ENCODE measurements around the gene LBX1.

LBX1 gene

DNA sequence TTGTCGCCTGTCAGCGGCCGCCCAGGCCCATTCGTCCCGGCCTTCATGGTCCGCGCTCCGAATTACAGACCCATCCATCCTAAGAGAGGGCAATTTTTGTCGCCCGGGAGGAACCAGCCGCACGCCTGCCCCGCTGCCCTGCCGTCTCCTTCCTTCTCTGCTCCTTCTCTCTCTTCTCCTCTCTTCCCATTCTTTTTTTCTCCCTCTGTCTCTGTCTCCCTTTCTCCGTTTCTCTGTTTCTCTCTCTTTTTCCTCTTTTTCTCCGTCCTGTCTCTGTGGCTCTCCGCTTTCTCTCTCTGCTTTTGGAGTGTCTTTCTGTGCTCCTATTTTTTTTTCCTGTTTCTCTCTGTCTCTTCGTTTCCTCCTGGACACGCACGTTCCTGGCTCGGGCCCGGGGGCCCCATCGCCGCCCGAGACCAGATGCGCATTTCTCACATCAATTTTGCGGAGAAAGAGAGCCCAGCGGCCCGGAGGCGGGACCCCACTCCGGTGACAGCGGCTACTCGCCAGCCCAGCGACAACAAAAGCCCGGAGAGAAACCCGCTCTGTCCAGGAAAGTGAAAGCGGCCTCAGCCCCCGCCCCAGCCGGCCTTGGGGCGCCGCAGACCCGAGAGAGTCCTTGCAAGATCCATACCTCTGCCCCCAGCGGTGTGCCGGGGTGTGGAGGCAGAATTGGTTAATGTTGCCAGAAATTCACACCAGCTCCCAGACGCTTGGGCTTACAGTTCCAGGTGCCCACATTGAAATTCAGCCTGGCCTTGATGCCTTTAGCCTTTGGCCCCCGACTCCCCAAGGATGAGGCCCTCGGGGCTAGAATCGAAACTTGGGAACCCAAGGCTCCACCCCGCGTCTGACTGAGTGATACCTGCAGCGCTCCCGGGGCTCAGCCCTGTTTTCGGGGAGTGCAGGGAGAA, 4.1 kb downstream of the LBX1 start:
- no peak for DNase-seq

DNA sequence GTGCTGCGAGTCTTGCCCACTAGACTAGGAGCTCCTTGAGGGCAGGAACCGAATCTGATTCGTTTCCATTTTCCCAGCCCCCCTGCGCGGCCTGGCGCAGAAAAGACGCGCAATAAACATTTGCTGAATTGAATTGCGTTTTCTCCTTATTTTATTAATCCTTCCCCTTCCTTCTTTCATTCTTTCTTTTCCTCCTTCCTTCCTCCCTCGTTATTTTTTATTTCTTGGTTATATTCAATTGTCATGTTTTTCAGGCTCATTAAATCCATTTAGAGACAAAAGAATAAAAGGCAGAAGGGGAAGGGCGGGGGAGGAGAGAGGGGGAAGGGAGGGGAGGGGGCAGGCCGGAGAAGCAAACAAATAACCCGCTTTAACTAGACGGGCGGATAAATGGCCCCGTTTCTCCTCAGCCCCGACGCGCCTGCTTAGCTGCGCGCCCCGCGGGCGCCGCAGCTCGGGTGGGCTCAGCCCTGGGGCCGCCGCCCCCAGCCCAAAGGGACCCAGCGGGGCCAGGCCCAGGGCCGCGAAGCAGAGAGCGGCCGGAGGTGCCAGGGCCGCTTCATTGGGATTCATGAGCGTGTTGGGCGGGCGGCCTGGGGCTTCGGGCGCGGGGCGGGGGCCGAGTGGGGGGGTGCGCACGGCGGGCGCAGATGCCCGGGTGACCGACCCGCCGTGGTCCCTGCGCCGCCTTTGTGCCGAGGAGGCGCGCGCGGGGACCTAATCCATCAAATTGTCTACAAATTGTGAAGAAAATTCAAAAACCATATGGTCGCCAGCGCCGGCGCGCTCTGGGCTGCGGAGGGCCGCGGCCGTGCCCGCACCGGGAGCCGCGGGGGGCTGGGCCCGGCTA, 5.0 kb downstream of the LBX1 start:
- DNase-seq = no peak

DNA sequence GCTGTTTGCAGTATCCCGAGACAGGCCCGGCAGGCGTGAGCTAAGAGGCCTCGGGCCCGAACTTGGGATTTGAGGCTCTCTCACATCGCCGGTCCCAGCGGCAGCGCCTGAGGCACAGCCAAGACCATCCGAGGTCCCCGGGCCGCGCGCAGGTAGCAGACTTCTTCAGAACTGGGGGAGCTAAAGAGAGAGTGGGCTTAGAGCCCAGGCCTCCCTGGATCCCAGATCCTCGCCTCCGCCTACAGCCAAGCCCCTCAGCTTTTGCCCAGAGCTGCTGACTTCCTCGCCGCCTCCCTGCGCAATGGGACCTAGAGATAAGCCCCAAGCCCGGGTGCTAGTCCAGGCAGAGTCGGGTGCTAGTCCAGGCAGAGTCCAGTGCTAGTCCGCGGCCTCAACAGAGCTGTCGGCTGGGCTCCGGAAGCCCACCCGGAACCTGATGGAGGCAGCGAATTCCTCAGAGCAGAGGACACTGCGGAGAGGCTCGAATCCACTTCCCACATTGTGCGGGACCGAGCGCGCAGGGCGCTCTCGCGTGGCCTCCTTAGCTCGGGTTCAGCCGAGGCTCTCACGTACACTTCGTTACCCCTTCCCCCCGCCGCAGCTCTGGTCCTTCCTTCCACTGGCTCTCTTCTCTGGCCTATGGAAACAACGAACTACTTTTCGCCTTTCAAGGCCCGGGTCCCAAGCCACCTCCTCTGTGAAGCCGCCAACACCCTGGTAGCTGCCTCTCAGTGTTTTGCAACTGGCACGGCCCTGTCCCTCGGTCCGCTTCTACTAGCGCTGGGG, 5.8 kb downstream of the LBX1 start:
- no peak for DNase-seq

DNA sequence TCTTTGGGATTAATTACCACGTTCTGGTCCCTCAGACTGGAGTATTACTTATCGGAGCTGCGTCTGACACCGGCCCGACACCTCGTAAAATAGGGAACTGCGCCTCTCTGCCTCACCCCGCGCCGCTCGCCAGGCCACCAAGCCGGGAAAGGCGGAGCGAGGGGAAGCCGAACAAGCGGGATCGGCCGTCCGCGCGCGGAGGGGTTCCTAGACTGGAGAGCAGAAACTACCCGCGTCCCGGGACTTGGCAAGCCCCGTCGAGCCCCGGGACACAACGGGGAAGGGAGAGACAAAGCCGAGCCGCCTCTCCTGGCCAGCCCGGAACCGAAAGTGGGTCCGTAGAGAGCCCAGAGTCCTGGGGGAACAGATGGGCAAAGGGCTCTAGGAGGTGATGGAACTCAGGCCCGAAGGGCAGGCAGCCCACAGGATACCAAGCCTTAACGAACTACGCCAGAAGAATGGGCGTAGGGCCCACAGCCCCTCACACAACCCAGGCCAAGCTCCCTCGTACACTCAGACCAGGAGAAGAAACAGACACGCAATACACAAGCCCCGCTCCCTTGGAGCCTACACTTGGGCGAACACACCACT, 6.5 kb downstream of the LBX1 start:
- no peak for DNase-seq

DNA sequence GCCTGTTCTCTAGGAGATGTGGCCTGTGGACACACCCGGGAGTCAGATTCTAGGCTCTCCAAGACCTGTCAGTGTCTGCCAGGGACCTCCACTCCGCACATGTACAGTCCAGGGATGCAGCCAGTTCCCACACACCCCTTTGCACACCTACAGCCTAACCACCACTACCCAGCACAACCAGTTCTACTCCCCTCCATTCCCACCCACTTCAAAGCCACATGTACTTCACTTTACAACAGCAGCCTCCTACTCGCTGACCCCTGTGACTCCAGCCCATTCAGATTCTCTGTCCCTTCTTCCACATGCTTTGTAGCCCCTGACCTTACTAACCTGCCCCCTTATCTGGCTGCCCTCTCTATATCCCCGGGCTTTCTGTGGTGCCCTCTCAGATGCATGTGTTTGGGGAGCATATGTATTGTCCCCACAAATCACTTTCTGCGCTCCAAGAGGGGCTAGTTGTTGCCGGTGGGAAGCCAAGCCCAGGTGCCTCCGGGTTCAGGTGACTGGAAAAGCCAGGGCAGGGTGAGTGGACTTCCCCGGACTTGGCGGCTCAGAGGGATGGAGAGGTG, 7.2 kb downstream of the LBX1 start:
- DNase-seq = no peak

DNA sequence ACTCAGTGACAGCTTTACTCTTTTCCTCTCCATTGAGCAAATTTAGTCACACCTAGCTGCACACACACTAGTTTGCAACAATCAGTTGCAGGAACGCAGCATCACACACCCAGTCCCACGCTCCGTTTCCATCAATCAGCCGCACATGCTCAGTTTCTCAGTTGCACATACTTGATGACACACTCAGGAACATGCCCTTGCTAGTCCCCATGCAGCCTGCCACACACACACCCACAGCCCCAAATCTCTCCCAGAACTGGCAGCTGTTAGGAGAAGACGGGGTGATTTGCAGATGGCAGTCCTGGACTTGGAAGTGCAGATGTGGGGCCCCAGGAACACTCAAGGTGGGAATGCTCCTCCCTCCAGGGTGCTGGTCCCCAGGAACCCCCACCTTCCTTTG, 7.7 kb downstream of the LBX1 start:
- DNase-seq = no peak

DNA sequence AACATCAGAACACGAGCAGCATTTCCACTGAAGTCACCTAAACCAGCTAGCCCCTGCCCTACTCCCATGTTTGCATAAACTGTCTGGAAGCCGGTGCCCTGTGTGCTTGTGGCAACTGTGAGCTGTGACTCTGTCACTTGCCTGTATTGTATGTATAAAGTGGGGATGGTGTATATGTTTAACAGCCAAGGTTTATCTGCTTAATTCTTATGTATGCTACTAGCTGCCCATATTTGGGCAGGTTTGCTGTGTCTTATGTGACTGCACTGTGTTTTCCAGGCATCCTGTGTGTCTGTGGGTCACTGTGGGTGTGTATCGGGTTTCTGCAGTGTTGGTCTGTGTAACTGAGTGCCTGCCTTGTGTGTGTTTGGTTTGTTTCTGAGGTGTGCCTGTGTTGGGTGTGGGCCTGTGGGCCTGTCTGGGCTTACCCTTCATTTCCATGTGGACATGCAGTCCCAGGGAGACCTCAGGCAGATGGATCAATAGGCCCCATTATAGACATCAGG, 9.3 kb downstream of the LBX1 start:
- DNase-seq = no peak

DNA sequence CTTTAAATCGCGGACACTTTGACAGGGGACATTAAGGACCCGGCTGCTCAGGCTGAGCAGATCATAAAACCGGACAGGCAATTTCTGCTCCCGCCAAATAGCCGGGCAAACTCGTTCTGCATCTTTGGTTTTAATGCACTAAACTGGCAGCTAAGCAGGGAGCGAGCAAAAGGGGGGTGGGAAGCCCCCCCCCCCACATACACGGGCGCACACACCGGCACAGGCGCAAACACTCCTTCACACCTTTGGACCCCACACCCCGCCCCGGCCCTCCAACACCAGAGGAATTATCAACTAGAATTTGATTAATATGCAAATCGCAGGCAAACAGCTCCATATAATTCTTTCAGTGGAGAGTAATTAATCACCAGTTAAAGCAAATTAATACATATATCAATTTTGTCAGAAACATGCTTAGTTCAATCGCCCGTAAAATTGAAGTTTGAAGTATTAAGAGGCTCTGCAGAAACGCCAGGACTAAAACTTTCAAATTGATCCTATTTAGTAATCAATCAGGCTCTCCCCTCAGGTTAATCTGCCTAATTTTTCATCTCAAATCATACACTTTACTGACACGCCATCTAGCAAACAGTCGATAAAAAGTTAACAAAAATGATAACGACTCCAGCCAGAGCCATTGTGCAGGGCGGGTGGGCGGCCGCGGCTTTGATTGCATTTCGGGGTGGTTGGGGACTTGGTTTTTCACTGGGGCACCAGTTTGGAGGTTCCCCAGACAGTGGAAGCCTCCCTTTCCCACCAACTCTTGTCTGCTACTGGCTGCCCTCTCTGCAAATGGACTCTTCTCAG, 9.9 kb downstream of the LBX1 start:
- DNase-seq = no peak

DNA sequence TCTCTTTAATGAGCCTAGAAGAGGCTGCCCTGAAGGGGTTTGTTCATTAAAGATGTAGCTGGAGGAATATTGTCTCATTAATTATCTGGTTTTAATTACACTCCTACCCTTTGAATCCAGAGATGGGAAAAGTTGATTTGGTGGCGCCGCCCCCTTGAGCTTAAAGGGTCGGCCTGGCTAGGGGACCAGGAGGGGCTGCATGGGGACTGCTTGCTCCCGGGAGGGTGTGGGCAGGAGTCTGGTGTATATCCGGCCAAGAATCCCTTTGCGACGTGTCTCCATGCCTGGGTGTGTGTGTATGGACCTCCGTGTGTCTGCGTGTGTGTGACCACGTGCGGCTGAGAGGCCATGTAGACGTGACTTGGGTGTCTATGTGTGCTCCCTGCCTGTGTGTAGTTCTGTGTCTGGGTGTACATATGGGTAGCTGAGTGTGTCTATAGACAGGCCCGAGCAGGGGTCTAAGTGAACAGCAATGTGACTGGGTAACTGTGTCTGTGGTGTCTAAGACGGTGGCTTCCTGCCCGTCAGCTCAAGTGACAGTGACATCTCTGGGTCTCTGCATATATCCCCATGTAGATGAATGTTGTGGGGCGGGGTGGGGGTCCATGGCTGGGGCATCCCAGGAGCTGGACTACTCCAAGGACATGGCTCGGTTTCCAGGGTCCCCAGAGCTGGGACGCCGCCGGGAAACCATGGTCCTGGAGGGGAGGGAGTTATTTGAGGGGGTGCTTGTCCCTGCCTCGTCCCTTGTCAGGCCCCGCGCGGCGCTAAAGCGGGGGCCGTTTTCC, 10.7 kb downstream of the LBX1 start:
- no peak for DNase-seq

DNA sequence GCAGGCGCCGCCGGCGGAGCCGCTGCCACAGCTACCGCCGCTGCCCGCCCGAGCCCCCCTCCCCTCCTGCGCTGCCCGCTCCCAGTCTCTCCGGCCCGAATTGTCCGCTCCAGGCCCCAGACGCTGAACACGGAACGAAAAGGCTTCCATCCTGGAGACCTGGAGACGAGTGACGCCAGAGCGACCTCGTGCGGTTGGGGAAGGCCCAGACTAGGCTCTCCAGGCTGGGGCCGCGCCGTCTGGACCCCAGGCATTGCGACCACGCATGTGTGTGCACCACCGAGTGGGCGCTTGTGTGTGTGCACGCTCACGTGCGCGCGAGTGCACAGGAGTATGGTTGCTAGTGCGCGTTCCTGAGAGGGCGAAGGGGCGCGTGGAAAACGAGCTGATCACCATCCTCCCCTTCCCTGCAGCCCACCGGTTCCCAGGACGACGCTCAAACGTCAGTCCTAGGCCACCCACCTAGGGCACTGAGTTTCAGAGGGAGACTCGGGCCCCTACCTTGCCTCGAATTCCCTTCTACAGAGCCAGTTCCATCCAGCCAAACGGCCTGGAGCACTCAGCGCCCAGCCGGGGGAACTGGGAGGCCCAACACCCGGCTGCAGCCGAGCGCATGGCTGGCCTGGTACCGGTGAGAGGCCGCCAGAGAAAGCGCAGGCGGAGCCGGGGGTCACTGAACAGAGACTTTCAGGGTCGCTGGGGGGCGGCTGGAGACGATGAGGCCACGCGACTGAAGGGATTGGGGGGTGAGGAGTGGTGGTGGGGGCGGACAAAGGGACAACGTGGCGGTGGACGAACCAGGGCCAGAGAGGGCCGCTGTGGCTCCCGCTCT, 11.6 kb downstream of the LBX1 start:
- DNase-seq = peak; percentile 29

DNA sequence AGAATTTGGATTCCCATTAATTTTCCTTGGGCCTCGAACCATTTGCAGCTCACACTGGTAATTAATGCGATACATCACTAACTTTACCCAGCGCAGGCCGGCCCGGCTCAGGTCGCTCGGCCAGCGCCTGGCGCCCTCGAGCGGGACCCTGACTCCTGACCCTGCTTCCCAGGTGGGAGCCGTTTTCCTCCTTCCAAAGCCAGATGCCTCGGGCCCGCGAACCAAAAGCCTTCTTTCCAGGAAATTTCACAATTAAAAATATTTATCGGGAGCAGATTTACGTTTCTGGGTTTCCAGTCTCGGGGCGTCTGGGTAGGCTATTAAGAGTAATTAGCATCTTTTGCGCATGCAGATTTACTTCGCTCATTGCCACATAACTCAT, 12.2 kb downstream of the LBX1 start:
- DNase-seq = no peak

DNA sequence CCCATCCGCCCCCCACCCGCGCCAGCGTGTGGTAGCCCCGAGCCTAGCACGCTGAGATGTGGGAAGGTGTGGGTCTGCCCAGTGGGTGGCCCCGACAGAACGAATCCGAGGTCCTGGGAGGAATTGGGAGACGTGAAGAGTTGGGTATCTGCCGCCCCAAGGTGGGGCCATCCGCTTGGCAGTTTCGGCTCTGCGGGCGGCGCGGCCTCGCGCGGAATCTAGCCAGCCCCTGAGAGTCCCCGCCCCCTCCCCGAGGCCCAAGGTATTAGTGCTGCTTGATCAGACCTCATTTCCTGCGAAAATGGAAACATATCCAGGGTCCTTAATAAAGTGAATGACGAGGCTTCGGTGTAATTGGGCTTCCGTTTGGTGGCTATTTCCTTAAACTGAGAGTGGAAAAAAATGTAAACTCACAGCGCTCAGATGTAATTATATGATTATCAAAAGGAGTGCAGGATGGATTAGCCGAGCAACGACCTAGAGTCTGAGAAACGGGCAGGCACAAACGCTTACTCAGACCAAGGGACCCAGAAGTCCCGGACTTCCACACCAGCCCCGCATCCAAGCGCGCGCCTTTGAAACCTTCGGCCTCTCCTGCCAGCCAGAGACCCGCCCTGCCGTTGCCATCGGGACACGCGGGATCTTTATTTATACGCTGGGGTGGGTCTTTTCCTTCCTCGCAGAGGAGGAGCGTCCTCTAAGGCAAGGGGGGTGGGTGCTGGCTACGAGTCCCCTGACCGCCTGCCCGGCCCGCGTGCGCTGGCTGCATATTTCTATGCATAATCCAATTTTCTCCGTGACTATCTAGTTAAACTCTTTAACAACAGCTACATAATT, 12.8 kb downstream of the LBX1 start:
- no peak for DNase-seq

DNA sequence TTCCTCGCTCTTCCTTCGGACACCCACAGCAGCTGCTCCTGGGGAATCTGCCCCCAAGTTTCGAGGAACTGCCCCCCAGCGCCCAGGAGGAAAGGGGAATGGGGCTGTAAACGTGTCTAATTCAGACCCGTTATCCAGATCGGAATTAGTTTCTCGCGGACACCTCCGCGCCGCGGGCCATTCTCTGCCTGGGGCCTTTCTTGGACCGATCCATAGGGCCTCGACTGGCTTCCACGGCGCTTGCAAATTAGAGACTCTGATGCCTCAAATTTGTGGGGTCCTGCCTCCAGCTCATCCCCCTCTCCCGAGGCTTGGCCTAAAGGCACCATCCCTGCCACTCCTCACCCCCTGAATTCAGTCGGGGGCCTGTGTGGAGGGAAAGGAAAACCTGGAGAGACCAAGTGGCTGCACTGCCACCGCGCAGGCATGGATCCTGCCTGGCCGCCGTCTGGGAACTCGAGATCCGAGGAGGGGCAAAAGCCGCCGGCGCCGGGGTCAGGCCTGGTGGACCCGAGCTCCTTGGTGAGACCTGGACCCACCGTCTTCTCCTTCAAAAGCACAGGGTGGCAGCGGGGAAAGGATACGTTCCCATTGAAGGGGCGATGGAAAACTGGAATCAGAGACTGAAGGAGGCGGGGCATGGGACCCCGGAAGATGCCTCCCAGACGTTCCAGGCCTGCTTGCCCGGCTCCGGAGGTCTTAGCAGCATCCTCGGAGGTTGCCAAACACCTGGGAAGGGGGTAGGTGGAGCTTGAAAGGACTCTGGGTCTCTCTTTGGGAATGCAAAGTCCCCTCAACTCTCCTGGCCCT, 13.7 kb downstream of the LBX1 start:
- no peak for DNase-seq

DNA sequence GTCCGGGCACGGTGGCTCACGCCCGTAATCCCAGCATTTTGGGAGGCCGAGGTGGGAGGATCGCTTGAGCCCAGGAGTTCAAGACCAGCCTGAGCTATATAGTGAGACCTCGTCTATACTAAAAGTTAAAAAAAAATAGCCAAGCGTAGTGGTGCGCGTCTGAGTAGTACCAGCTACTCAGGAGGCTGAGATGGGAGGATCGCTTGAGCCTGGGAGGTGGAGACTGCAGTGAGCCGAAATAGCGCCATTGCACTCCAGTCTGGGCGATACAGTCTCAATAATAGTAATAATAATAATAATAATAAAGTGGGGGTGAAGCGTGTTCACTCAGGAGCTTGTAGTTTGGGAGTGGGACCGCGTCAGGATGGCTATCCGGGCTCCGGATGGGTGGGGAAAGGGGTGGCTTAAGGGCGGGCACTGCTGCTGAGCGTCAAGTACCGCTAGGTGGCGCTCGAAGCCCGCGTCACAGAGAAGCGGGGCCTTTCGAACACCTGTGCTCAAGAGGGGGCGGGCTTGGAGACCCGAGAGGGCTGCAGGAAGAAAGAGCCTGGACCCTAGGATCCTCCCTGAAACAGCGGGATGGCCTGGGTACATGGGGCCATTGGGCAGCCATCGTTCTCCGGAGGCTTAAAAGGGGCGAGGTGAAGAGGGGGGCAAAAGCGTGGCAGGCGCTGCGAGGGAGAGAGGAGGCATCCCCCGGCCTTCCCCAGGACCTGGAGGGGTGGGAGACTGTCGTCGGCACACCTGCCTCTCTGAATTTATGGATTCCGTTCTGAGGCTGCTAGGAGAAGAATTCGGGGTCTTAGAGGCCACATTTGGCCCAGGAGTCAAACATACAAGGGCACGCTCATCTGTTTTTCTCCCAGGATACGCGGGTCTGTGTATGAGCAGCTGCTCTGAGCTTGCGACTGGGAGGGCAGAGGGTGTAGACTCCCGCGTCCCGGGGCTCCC, 14.5 kb downstream of the LBX1 start:
- peak; percentile 28 for DNase-seq

DNA sequence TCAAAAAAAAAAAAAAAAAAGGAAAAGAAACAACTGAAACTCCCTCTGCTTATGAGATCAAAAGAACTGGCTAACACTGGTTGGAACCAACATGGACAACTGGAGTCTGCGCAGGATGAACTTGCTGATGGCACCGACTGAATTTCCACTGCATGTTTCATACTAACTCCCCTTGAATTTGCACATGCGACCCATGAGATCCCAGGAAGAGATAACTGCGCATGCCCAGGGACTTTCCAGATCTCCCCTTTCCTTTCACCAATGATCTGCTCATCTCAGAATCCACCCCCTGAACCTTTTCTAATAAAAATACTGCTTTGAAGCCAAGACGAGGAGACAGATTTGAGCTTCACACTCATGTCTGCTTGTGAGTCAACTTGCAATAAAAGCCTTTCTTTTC, 20.7 kb downstream of the LBX1 start:
- no peak for DNase-seq

DNA sequence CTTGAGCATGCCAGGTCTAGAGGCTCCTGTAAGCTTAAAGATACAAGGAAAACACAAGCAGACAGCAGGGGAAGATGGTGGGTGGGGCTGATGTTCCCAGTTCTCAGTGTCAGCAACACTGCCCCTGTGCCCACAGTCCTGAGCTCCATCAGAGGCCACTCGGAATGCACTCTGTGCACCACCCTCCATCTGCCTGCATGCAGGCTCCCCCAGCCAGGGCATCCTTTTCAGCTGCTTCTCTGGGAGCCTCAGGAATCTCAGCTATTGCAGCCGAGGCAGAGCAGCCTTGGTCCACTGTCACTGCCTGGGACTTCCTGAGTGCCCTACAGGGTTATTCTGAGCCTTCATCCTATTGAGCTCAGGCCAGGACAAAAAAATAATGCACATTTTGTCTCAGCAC, 22.2 kb downstream of the LBX1 start:
- DNase-seq = no peak
